ENCODE results near the gene SENP6.

GRCh38 chr6:75727206-75727605, 125.5 kb downstream of the SENP6 start:
- TF ChIP-seq CTCF (IDR thresholded peaks at IDR 0.05) (no peak), POLR2A (IDR thresholded peaks at IDR 0.05) (no peak)
